K562 (cell line): ENCODE measurements around the gene PUM1. TPM values are rescaled to one million over a fixed set of nuclear protein-coding genes. Genes with fewer than 3 reads are reported as not detected.
"Not testable (repeated sequence)": the region's sequence is repeated elsewhere in the genome, so short reads cannot be mapped to it uniquely, and the experiment has no call there.

Experiments
- ATAC-seq: fragments of 200-7000 bp; cut with Tn5 transposase; 3 replicates; pipeline ENCODE4 v1.9.1; 2020; ENCODE audit warnings: moderate library complexity
- BruUV-seq: library from RNA; stranded (reverse); fragments of 400-500 nt; replicated peaks from 2 replicates; lab custom pipeline; 2021; lab: Mats Ljungman, UMichigan
- CTCF ChIA-PET: fragments of 300-600 bp; formaldehyde crosslinking; extraction: SDS; loops from one replicate; lab custom pipeline; 2021; ENCODE audit warnings: low intra/inter-chr PET ratio; lab: Yijun Ruan, JAX
- POLR2A ChIA-PET: fragments of 300-600, 350-650 bp; sonication (Branson Sonifier 250); formaldehyde crosslinking; extraction: SDS; loops from one replicate; lab custom pipeline; 2021; ENCODE audit warnings: antibody characterized with exemption, inconsistent platforms; lab: Yijun Ruan, JAX
- DNase-seq, 4 experiments: peaks; one replicate each; pipeline versions ENCODE4 v3.0.0 to v3.0.0-alpha.2; 2011 to 2018; ENCODE audit warnings: low spot score in 3 of 4, mixed read lengths in 3 of 4; ENCODE audit errors: extremely low read depth in 1 of 4
- FAIRE-seq: peaks from 2 replicates; lab custom pipeline; 2011; peaks lifted over from hg19 to GRCh38; lab: Jason Lieb, UNC
- H2AFZ ChIP-seq: 2 replicates; pipeline ENCODE4 v1.6.0; 2011; ENCODE audit warnings: low read depth, low read length, control low read depth, inconsistent platforms
- H3K27ac ChIP-seq: fragments of 200-600 bp; 3 replicates; pipeline ENCODE4 v1.8.0; 2011; ENCODE audit warnings: low read depth, mild to moderate bottlenecking, control low read depth, inconsistent platforms, low read length, moderate library complexity, mixed read lengths; ENCODE audit errors: extremely low read depth
- H3K27me3 ChIP-seq, 2 experiments: fragments of 300-600 bp in 1 of 2; 2 replicates in 1 of 2; 3 replicates in 1 of 2; pipeline versions ENCODE4 v1.6.0 to v1.8.0; 2011; ENCODE audit warnings: inconsistent platforms in 2 of 2, low read length in 2 of 2, mild to moderate bottlenecking in 1 of 2, mixed read lengths in 1 of 2, moderate library complexity in 1 of 2; ENCODE audit not compliant: control insufficient read depth in 2 of 2, insufficient read depth in 2 of 2
- H3K36me3 ChIP-seq: fragments of 300-600 bp; 3 replicates; pipeline ENCODE4 v1.8.0; 2011; ENCODE audit warnings: mild to moderate bottlenecking, low read length, inconsistent platforms; ENCODE audit not compliant: control insufficient read depth, insufficient read depth
- H3K4me1 ChIP-seq, 2 experiments: fragments of 200-600 bp in 1 of 2; replicated peaks in 1 of 2; 2 replicates in 1 of 2; 3 replicates in 1 of 2; pipeline versions ENCODE4 v1.5.1 to v1.8.0; 2011; ENCODE audit warnings: inconsistent platforms in 2 of 2, low read length in 2 of 2, mild to moderate bottlenecking in 1 of 2, mixed read lengths in 1 of 2, moderate library complexity in 1 of 2; ENCODE audit not compliant: control insufficient read depth in 2 of 2, insufficient read depth in 2 of 2
- H3K4me2 ChIP-seq: 2 replicates; pipeline ENCODE4 v1.6.1; 2011; ENCODE audit warnings: low read length, control low read depth, inconsistent platforms, mixed read lengths; ENCODE audit not compliant: insufficient read depth
- H3K4me3 ChIP-seq: fragments of 200-600 bp; sonication (generic), shearing (Covaris generic); 2 replicates; pipeline ENCODE4 v1.5.1; 2016; ENCODE audit warnings: control low read depth, inconsistent platforms
- H3K79me2 ChIP-seq: fragments of 200-600 bp; 3 replicates; pipeline ENCODE4 v1.8.0; 2011; ENCODE audit warnings: low read length, inconsistent platforms; ENCODE audit not compliant: control insufficient read depth, insufficient read depth
- H3K9ac ChIP-seq, 2 experiments: 2 replicates each; pipeline versions ENCODE4 v1.6.0 to v1.6.1; 2011; ENCODE audit warnings: low read depth in 2 of 2, low read length in 2 of 2, control low read depth in 1 of 2, inconsistent platforms in 1 of 2, mild to moderate bottlenecking in 1 of 2, mixed read lengths in 1 of 2; ENCODE audit not compliant: insufficient read depth in 1 of 2
- H3K9me1 ChIP-seq: one replicate; pipeline ENCODE4 v1.6.0; 2011; ENCODE audit warnings: inconsistent platforms, mild to moderate bottlenecking, low read length, moderate library complexity; ENCODE audit not compliant: control insufficient read depth, insufficient read depth
- H3K9me3 ChIP-seq: replicated peaks from 2 replicates; pipeline ENCODE4 v1.5.1; 2011; ENCODE audit warnings: low read depth, low read length, inconsistent platforms; ENCODE audit not compliant: control insufficient read depth, insufficient read depth
- H4K20me1 ChIP-seq: replicated peaks from 2 replicates; pipeline ENCODE4 v1.6.1; 2011; ENCODE audit warnings: low read length, inconsistent platforms, mixed read lengths; ENCODE audit not compliant: control insufficient read depth, insufficient read depth
- CEBPB ChIP-seq: fragments of 450-650 bp; IDR thresholded peaks from 2 replicates; pipeline ENCODE4 v1.6.1; 2016; ENCODE audit warnings: missing genetic modification characterization, missing compliant biosample characterization
- CEBPG ChIP-seq, 3 experiments: fragments of 200-800 bp in 1 of 3; sonication (Bioruptor generic) in 1 of 3; sonication (generic) in 1 of 3; formaldehyde crosslinking in 1 of 3; IDR thresholded peaks in 2 of 3; conservative IDR thresholded peaks in 1 of 3; 2 replicates each; pipeline versions ENCODE4 v1.6.1 to v1.8.0; 2016 to 2022; ENCODE audit warnings: missing compliant biosample characterization in 2 of 3, missing genetic modification characterization in 2 of 3, mild to moderate bottlenecking in 1 of 3, missing genetic modification reagents in 1 of 3
- SMAD1 ChIP-seq: fragments of 150-350 bp; IDR thresholded peaks from 2 replicates; pipeline ENCODE4 v1.6.1; 2014; ENCODE audit warnings: low read length, low read depth; ENCODE audit not compliant: partially characterized antibody
- WGBS: fragments of 100-300 bp; shearing (Covaris generic); methylation state at CpG from one replicate; pipeline ENCODE4 v1.1.6; 2016; ENCODE audit warnings: low coverage, mixed read lengths; ENCODE audit not compliant: insufficient coverage; ENCODE audit errors: missing lambda C conversion rate; 5-methylcytosine and 5-hydroxymethylcytosine counted together
- in situ Hi-C: fragments of 300-500 bp; cut with MboI; formaldehyde crosslinking; loops from 4 replicates; pipeline ENCODE4 v1.15.0; 2018; ENCODE audit warnings: inconsistent platforms, mixed read lengths
- intact Hi-C: fragments of 100-400 bp; cut with micrococcal nuclease; formaldehyde crosslinking; loops from 2 replicates; pipeline ENCODE4 v1.14.2; 2022
- polyA plus RNA-seq, 8 experiments: library from polyadenylated mRNA; depleted of rRNA in 4 of 8; stranded (reverse) in 5 of 8; unstranded in 3 of 8; fragments of >200 nt; fragmentation: Nextera tagmentation in 2 of 8; fragmentation: Illumina TruSeq in 1 of 8; extraction: Ambion mirVana in 2 of 8; extraction: Trizol in 1 of 8; gene quantifications; 2 replicates each; pipeline versions ENCODE4 v1.2.1 to v1.2.3, GENCODE V29; 2011 to 2014; ENCODE audit warnings: inconsistent platforms in 1 of 8, missing spikeins in 1 of 8
- total RNA-seq, 7 experiments: library from RNA; depleted of rRNA in 6 of 7; stranded (reverse); fragments of >200 nt in 6 of 7; fragmentation: Illumina TruSeq in 2 of 7; extraction: Trizol in 2 of 7; gene quantifications; 2 replicates each; pipeline versions ENCODE4 v1.2.1 to v1.2.3, GENCODE V29; 2011 to 2021; ENCODE audit warnings: low replicate concordance in 1 of 7

Gene PUM1
- total and polyA plus RNA-seq, 9 of the 15 experiments (the other 6 are each of a cell fraction or from before 2014, with no cell fraction given) = 37.7 to 104 (median 55.7) TPM

DNA sequence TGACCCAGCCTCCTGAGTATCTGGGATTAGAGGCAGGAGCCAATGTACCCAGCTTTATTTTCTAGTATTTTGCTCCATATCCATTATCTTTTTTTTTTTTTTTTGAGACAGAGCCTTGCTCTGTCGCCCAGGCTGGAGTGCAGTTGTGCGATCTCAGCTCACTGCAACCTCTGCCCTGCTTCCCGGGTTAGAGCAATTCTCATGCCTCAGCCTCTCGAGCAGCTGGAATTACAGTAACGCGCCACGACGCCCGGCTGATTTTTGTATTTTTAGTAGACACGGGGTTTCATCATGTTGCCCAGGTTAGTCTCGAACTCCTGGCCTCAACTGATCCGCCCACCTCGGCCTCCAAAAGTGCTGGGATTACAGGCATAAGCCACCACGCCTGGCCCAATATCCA lies 12.9 kb downstream of the PUM1 start:
- intact Hi-C loops, H2AFZ ChIP-seq, H3K9me1 ChIP-seq, CTCF ChIA-PET, H3K27ac ChIP-seq, ATAC-seq, H3K4me2 ChIP-seq, BruUV-seq, in situ Hi-C loops, H3K9me3 ChIP-seq, H3K4me3 ChIP-seq, DNase-seq, H3K27me3 ChIP-seq, H3K9ac ChIP-seq, H3K4me1 ChIP-seq, FAIRE-seq: not testable (repeated sequence)
- POLR2A ChIA-PET = interaction anchor here (0.6 to 3.4 kb wide), 6 partner anchors 12 to 25 kb away, joined by 3 to 24 read pairs (median 6); partner anchors contain the start of gene PUM1
- 86% methylated on average over 13 of the region's 14 CpGs for WGBS
- H3K36me3 ChIP-seq = peaks cover 72% of the 10 kb centered on the region
- 0 out of 2 replicates have a peak, but pooled peaks have one; percentile 31 for TF ChIP-seq CEBPB (tag)
- peaks cover 96% of the 10 kb centered on the region for H3K79me2 ChIP-seq
- peaks cover 40% of the 10 kb centered on the region for H4K20me1 ChIP-seq

DNA sequence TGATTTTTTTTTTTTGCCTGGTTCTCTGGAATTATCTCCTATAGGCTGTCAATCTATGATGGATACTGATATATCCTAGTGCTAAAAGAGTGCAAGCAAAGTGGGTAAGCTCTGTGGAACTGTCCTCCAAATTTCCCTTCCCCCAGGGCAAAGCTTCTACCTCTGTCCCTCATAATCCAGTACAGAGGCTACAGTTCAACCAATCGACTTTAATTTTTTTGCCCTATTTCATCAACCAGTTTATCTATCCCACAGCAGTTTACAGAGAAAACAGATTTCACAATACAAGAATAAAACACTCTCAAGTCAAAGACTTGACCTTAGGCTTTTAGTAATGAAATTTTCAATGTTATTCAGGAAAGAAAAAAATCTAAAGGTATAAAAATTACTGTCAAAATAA lies 13.9 kb downstream of the PUM1 start:
- no TSS peak for BruUV-seq
- in situ Hi-C loops (no loop called here), intact Hi-C loops (no loop called here)
- DNase-seq = no peak
- Histone ChIP-seq H3K79me2 (peaks cover 96% of the 10 kb centered on the region), H3K4me2 (no peak overlapping the region), H3K27me3 (no peaks in the 10 kb centered on the region), H3K9me3 (no peaks in the 10 kb centered on the region), H3K9ac (no peak overlapping the region), H3K4me3 (no peak overlapping the region), H3K9me1 (no peaks in the 10 kb centered on the region), H3K27ac (no peak overlapping the region), H4K20me1 (peaks cover 39% of the 10 kb centered on the region), H3K4me1 (no peaks in the 10 kb centered on the region; a peak in 2 of 5 replicates), H2AFZ (no peak overlapping the region), H3K36me3 (peaks cover 72% of the 10 kb centered on the region)
- 20% methylated on average over 1 of the region's 1 CpG for WGBS
- ChIA-PET CTCF (no interaction called here), POLR2A (interaction anchor here (0.6 to 3.4 kb wide), 6 partner anchors 8 to 21 kb away, joined by 3 to 24 read pairs (median 9); partner anchors contain the start of gene PUM1)
- TF ChIP-seq CEBPB (tag) (peak; percentile 41; the same call in 1 of the 2 replicates), CEBPG (CRISPR knock-in tag; IDR thresholded peaks at IDR 0.05) (no peak), CEBPG (tag; conservative IDR thresholded peaks at IDR 0.05 in 1 of 2, IDR thresholded peaks at IDR 0.05 in 1 of 2) (0 out of 4 replicates have a peak, but pooled peaks of 1 of the 2 experiments have one; percentile 27), SMAD1 (no peak)
- ATAC-seq = no peak
- no peak for FAIRE-seq

DNA sequence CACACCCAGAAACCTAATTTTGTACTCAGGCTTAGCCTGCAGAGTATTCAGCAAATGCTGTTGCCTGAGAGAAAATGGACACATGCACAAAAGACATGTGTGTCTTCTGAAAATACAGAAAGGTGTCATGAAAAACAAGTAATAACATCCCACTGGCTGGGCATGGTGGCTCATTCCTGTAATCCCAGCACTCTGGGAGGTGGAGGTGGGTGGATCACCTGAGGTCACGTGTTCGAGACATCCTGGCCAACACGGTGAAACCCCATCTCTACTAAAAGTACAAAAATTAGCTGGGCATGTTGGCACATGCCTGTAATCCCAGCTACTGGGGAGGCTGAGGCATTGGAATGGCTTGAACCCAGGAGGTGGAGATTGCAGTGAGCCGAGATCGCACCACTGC lies 18.0 kb downstream of the PUM1 start:
- DNase-seq = not testable (repeated sequence)
- POLR2A ChIA-PET = interaction anchor here (6.5 kb wide), 1 partner anchor 10 kb away, joined by 31 read pairs; no protein-coding TSS in a partner anchor

More for the DNA sequence above, 18.0 kb downstream of the PUM1 start:
- intact Hi-C loops, H3K27ac ChIP-seq, in situ Hi-C loops, FAIRE-seq, BruUV-seq, H3K9me3 ChIP-seq, H3K9ac ChIP-seq, H3K9me1 ChIP-seq, CTCF ChIA-PET, ATAC-seq, H3K27me3 ChIP-seq, H2AFZ ChIP-seq, H3K4me3 ChIP-seq, H3K4me2 ChIP-seq: not testable (repeated sequence)
- Histone ChIP-seq H3K4me1 (peaks cover 0 to 14% of the 10 kb centered on the region in 2 experiments; a peak in 2 of 5 replicates), H4K20me1 (peaks cover 18% of the 10 kb centered on the region), H3K79me2 (peaks cover 95% of the 10 kb centered on the region), H3K36me3 (peaks cover 67% of the 10 kb centered on the region)
- 87% methylated on average over 5 of the region's 5 CpGs for WGBS
